HS-5 (cell line): ENCODE results near the gene SLC5A12.

Experiments used
- DNase-seq: peaks from one replicate; pipeline ENCODE4 v3.0.0-alpha.2; 2012; ENCODE audit warnings: low read depth

Gene SLC5A12

DNA sequence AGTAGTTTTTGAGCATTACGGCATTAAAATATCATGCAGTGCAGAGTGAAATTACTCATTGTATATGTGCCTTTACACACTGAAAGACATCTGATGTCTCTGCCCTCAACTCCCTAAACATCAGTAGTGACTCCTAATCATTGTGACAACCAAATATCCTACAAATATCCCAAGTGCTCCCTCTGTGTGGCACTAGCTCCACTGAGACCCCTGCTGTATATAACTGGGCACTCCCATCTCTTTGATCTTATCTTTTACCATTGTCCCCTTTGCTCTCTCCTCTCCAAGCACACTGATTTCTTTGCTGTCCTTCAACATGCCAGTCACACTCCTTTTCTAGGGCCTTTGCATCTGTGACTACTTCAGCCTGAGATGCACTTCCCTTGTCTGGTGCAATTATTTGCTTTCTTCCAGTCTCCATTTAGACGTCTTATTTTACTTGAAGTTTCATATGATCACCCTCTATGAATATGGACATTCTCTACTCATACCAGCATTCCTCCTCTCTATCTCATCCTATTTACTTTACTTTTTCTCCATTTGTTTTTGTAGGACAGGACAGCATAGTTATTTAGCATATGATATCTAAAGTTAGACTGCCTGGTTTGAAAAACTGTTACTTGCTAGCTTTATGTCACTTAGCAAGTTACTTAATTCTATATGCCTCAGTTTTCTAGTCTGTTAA is 2.4 kb downstream of the SLC5A12 start:
- no peak for DNase-seq

DNA sequence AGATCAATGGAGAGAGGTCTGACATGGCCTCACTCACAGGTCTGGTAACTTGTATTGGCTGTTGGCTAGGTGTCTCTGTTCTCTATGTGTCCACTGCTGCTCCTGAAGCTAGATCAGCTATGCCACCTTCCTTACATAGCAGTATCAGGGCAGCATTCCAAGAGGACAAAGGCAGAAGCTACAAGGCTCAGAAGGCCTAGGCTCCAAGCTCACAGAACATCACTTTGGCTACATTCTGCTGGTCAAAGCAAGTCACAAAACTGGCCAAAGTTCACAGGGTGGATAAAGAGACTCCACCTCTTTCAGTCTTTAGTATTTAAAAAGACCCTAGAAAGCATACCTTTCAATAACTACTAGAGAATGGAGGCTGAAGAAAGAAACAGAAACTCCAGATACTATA is 4.1 kb downstream of the SLC5A12 start:
- no peak for DNase-seq

DNA sequence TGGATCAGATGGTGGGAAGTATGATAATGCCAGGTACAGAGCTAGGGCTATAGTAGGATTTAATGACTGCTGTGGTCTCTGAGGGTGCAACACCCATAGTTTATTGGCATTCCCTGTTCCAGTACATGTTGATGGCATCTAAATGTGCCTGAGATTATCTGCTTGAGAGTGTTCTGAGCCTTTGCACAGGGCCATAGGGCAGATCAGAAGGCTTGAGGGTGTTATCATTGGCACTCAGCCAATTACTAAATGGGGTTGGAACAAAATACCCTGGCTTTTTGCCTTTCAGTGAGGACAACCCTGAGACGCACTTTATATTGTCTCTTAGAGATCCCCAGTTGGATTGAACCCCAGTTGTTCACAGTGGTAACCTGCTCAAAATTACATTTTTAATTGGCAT is 6.7 kb downstream of the SLC5A12 start:
- DNase-seq: no peak

DNA sequence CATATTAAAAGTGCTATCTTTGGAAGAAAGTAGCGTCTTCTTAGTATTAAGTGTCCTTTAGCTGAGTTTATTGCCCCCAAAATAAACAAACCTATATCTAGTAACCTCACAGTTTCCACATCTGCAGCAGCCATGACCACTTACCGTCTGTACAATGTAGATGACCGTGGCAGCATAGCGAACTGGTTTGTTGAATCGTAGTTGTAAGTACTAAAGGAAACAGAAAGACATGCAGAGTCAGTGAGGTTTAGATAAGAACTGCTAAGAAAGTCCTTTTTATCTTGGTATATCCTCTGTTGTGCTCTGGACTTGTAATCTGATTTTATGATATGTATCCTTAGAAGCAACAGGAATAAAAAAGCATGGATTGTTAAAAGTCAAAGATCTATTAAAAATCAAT is 9.4 kb downstream of the SLC5A12 start:
- DNase-seq: no peak

DNA sequence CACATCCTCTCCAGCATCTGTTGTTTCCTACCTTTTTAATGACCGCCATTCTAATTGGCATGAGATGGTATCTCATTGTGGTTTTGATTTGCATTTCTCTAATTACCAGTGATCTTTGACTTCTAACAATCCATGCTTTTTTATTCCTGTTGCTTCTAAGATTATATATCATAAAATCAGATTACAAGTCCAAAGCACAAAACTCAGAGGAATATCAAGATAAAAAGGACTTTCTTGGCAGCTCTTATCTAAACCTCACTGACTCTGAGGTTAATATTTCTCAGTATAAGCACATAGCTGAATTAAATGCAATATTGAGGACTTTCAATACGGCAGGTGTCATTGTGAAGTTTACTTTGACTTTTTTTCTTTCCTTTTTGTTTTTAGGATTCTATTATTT is 11.4 kb downstream of the SLC5A12 start:
- no peak for DNase-seq

DNA sequence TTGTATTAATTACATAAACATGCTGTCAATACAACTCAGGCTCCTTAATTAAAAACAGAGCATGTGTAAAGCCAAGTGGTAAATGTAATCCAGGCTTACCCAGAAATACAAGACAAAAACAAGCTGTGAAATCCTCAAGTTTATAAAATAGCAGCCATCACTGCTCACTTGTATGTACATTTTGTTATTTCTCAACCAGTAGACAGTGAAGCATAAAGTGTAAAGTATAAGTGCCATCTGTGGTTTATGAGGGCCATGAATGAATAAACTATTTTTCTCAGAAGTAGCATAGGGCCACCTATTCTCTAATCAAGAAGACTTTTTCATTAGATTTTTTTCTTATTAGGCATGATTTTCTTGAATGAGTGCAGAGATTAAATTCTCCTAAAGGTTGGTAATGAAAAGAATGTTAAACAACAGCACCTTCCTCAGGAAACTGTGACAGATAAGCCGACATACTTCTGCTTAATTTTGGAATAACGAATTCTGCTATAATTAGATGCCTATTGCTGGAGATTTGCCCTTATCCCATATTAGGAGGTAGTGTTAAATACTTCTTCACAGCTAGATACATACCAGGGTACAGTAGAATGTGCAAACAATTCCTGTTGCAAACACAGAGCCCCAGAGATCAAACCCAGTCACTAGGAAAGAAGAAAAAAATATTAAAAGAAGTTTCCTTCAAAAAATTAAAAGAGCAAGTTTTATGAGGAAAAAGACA is 13.0 kb downstream of the SLC5A12 start:
- no peak for DNase-seq

DNA sequence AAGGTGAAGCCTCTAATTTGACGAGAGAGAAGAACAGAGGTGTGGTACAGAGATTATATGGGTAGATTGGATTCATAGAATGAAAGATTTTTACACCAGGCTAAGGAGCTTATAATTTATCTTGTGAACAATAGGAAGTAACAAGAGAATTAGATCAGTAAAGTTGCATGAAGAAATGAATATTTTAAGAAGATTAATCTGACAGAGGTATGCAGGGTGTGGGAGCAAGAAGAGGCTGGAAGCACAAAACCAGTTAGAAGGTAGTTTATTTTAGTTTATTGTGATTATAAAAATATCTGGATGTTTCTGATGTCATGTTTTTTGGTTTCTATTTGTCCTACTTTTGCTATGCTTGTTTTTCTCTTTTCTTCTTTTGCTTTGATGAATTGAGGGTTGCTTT is 15.7 kb downstream of the SLC5A12 start:
- DNase-seq: no peak

DNA sequence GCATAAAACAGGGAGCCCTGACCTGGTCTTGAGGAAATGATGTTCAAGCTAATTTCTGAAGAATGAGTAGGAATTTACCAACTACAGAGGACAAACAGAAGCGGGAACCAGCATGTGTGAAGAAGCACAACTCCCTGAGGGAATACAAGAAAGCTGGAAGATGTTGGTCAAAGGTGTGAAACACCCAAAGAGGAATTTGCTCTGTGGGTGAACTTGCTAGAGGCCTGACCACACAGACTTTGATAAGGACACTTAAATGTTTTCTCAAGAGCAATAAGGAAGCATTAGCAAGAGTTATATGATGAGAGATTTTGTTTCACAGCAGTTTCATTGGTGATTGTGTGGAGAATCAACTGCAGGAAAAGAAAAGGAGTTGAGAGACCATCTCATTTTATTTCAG is 17.6 kb downstream of the SLC5A12 start:
- no peak for DNase-seq

DNA sequence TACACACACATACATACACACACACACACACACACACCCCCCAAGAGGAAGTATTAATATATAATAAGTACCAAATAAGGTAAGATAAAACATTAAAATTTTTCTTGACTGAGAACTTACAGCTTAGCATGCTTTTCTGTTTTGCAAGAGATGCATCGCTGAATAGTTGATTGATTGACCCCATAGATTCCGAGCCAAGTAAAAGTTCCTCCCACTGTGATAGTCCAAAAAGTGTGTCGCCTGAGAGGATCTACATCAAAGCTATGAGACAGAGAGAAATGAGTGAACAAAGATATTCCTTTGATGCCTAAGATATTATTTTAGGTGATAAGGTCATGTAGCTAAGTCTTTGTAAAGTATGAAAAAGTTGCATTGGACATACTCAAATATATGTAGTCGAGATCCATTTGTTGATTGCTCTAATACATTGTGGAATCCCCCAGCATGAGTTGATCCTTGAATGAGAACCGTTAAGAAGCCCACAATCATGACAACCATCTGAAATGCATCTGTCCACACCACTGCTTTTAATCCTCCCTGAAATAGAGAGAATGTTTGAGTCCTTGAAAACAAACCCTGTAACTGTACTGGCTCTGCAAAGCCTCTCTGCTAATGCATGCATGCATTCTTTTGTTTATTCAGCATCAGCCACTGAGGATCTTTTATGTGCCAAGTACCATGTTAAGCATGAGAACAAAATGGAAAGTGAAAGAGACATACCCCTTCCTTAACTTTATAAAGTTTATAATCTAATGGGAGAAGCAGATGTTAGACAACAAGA is 18.3 kb downstream of the SLC5A12 start:
- no peak for DNase-seq

DNA sequence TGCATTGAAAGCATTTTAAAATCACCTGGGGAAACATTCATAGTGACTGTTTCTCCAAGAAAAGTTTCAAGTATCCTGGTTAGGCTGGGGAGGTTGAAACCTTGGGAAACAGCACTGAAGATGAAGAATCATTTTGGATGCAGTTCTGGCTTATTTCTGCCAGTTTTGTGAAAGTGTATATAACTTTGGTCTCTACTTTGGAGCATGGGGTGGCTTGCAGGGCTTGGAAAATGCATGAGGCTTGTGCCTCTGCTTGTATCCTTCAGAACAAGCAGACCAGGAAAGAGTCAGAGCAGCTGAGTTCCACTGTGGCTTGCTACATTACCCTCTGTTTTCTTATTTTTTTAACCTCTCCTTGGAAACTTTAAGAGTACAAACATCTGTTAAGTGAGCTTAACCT is 19.5 kb downstream of the SLC5A12 start:
- DNase-seq: no peak

DNA sequence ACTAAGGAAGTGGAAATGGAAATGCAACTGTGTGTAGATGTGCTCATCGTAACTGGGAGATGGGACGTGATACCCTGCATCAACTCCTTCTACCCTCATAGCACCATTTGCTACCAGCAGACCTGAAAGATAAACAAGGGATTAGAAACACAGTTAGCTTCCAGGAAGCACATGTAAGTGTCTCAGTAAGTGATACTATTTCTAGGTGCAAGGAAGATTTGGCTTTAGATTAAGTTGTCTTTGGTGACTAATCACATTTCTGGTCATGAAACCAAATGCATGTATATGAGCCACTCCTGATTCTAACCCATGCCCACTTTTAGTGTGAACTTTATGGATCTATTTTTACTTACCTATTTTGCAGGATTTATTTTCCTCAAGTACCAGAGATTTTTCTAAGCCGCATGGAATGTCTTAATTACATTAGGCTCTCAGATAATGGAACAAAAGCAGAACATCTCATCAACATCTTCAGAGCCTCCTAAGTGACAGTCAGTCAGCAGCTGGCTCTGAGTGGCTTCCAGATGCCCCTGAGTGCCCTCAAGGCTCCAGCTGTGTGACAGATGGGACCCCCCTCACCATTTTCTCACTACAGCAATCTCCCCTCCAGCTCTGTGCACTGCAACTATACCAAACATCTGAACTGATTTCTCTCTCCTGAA is 21.2 kb downstream of the SLC5A12 start:
- DNase-seq: no peak

DNA sequence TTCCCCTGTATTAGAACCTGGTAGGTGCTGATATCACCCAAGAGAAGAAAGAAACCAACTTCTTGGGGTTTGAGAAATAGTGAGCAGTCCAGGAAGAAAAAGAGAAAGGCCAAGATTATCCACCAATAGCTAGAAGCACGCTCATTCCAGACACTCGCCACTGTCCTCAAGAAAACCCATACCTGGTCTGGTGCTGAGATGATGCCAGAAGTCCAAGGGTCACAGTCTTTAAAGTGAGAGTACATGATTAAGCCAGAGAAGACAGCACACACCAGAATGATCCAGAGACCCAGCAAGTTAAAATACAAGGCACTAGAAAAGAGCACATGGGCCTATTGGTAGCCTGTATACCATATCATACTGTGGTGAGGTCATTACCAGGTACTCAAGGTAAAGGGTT is 23.6 kb downstream of the SLC5A12 start:
- no peak for DNase-seq

DNA sequence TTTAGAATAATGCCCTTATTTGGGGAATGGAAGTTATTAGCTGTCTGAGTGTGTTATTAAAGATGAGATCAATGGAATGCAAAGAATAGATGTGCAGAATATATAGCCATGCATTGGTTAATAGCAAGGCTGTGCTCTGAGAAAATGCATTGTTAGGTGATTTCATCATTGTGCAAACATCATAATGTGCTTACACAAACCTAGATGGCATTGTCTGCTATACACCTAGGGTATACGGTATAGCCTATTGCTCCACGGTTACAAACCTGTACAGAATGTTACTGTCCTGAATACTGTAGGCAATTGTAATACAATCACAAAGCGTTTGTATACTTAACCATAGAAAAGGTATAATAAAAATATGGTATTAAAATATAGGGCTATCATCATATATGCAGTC is 25.5 kb downstream of the SLC5A12 start:
- DNase-seq: no peak

DNA sequence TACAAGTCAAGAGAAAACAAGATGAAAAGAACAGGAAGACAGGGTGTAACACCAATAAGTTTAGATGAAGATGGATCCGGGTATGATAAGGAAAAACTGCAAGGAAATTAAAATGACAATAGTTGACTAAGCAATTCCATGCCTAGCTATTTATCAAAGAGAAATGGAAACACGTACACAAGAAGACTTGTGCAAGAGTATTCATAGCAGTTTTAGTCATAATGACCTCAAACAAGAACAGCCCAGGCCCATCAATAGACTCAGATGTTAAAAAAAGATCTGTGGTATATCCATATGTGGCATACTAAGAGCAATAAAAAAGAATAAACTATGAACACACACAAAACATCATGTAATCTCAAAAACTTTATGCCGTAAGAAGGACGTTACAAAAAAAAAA is 33.2 kb downstream of the SLC5A12 start:
- DNase-seq: no peak

DNA sequence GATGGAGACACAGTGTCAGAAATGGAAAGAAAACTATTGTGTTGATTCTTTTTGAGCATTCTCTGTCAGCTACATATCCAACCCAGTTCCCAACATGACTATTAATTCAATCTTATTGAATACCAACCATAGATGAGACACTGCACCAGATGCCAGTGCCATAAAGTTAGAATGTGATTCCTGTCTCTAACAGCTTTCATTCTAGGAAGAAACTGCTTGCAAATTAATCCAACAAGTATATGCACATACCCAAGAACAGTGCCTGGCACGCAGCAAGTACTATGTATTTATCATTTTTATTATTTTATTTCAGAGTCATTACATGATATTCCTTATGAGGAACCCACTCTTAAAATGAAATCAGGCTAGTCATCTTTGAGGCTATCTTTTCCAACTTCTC is 34.5 kb downstream of the SLC5A12 start:
- no peak for DNase-seq

DNA sequence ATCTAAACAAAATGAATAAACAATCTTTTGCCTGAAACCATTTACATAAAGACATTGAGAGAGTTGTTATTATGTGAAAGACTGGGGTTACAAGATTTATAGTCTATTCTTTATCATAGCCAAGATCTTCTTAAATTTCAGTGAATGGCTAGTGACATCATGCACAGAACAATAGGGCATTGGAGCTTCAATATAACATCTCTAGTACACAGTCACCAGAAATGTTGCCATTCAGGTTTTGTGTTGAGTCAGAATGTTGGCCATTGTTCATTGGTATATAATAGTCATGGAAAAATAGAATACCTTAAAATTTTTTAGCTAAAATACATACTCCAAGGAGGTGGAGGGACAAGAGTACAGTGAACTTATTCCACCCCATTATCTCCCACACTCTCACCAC is 44.3 kb downstream of the SLC5A12 start:
- no peak for DNase-seq

DNA sequence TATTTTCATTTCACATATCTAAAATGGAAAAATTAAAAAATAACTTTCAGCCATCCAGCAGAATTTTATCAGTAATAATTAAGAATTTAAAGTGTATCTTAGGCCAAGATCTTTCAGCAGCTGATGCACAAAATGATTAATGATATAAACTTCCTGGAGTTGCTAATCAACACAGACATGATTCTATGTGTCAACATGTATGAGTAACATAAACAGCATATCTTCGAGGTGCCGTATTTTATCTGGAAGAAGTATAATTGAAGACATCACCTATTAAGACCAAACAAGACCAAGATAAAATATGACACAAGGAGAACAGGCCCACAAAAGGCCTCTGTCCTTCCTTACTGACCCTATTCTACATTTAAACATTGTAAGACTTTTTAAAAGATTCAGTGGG is 45.2 kb downstream of the SLC5A12 start:
- DNase-seq: no peak

DNA sequence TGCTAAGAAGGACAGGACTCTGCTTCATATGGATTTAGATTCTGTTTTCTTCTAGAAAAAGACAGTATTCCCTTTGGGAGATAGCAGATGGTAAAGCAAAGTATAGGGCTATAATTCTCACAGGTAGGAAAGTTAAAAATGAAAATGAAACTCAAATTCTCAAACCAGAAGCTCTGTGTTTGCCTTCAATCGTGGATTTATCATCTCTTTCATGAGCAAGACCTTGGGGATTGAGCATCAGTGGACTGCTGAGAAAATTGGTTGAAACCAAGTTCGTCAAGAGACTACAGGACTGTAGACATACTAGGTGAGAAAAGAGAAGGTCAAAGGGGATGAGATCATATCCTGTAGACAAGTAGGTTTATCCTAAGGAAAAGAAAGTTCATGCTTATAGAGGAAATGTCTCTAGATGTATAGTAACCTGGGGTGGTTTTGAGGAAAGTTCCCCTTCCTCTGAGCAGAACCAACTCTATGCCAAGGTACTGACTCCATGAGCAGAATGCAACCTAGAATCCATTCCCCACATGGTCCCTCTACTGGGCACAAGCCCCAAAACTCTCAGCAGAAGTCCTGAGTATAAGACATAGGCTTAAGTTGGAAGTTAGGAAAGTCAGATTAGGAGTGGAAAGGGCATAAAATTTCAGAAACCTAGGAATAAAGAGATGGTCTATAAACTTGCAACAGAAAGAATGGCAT is 46.5 kb downstream of the SLC5A12 start:
- no peak for DNase-seq

DNA sequence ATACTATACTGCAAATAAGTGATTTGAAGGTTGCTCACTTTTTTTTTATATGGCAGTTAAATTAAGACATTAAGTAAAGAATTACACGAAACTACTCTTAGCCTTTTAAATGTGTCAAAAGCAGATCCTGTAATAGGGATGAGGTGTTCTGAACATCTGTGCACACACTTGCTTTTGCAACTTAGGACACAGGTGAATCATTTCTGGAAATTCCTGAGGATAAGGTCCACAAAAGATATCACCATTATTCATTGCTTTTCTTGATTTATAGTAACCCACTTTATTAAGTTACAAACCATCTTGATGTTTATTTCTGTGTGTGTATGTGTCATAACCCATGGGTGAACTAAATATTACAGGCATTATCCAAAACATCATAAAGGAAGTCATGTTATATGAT is 55.9 kb downstream of the SLC5A12 start:
- no peak for DNase-seq

DNA sequence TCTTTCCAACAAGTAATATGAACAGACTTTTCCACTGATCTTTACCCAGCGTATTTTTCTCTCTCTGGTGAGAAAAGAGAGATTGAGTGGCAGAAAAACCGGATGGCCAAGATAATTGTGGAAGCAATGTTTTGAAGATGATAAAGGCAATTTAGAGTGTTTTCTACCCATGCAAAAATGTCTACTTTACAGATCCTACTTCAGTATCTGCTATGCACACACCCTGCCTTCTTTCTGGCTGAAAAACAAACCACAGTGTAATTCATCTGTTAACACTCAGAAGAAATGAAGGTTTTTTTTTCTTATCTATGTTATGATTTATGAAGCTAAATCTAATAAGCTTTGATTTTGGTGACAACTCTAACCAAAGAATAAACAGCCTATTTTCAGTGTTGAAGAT is 56.8 kb downstream of the SLC5A12 start:
- no peak for DNase-seq

DNA sequence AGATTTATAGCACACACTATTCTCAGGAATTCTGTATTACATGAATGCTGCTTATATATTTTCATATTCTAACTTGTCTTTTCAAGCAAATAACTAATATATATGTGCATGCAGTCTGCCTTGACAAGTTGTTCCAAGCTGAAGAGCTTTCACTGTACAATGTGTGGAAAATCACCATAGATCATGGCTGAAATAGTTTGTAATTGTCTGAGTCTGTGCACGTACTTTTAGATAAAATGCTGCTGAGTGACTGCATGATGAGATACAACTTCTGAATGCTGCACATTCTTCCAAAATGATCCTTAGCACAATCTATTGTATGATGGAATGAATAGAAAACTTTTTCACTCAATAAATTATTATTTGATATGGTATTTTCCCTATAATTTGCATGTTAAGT is 58.9 kb downstream of the SLC5A12 start:
- no peak for DNase-seq

DNA sequence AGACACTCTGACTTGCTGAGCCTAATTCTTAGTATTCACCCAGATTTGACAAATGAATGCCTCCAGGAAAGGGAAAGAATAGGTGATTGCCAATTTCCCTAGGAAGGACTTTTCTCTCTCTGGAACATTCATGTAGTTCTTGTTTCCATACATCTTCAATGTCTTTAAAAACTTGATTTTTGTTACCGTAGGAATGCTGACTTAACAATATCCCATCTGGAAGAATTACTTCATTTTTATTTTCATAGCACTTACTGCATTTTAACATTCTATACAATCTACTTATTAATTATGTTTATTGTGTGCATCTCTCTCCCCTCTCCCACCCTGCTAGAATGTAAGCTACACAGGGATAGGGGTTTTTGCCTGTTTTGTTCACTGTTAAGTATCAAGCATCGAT is 66.6 kb downstream of the SLC5A12 start:
- no peak for DNase-seq
